ENCODE results near the gene TWIST2.

The TWIST2 gene

GRCh38 chr2:238911376-238912227 lies 63.7 kb downstream of the TWIST2 start:
- FAIRE-seq: no peak
- TF ChIP-seq PAX5 (IDR thresholded peaks at IDR 0.05; ENCODE audit: insufficient read depth, low read length, severe bottlenecking) (no peak), POU2F2 (IDR thresholded peaks at IDR 0.05; ENCODE audit: low read depth, low read length) (no peak), POLR2A (IDR thresholded peaks at IDR 0.05; ENCODE audit: low read depth, low read length) (no peak), TAF1 (IDR thresholded peaks at IDR 0.05; ENCODE audit: low read depth, low read length) (no peak), SPI1 (IDR thresholded peaks at IDR 0.05; ENCODE audit: low read depth, low read length) (no peak), POLR2AphosphoS5 (IDR thresholded peaks at IDR 0.05; ENCODE audit: low read depth, low read length) (no peak)
- no peak for DNase-seq (ENCODE audit: insufficient read length, low spot score)

- TF ChIP-seq SPI1 (IDR thresholded peaks at IDR 0.05; ENCODE audit: low read depth, low read length) (no peak), POLR2A (IDR thresholded peaks at IDR 0.05; ENCODE audit: low read depth, low read length) (no peak), POLR2AphosphoS5 (IDR thresholded peaks at IDR 0.05; ENCODE audit: low read depth, low read length) (no peak), PAX5 (IDR thresholded peaks at IDR 0.05; ENCODE audit: insufficient read depth, low read length, severe bottlenecking) (no peak), TAF1 (IDR thresholded peaks at IDR 0.05; ENCODE audit: low read depth, low read length) (no peak), POU2F2 (IDR thresholded peaks at IDR 0.05; ENCODE audit: low read depth, low read length) (no peak)
- no peak for FAIRE-seq
- no peak for DNase-seq (ENCODE audit: insufficient read length, low spot score)
Measured at GRCh38 chr2:238912228-238912915, 64.5 kb downstream of the TWIST2 start.

- DNase-seq (ENCODE audit: insufficient read length, low spot score) (no peak), FAIRE-seq (no peak)
- TF ChIP-seq PAX5 (IDR thresholded peaks at IDR 0.05; ENCODE audit: insufficient read depth, low read length, severe bottlenecking) (no peak), POLR2AphosphoS5 (IDR thresholded peaks at IDR 0.05; ENCODE audit: low read depth, low read length) (no peak), POLR2A (IDR thresholded peaks at IDR 0.05; ENCODE audit: low read depth, low read length) (no peak), TAF1 (IDR thresholded peaks at IDR 0.05; ENCODE audit: low read depth, low read length) (no peak), SPI1 (IDR thresholded peaks at IDR 0.05; ENCODE audit: low read depth, low read length) (no peak), POU2F2 (IDR thresholded peaks at IDR 0.05; ENCODE audit: low read depth, low read length) (no peak)
Measured at GRCh38 chr2:238912916-238913875, 65.3 kb downstream of the TWIST2 start.

GRCh38 chr2:238913931-238914647 lies 66.2 kb downstream of the TWIST2 start:
- FAIRE-seq (no peak), DNase-seq (ENCODE audit: insufficient read length, low spot score) (no peak)
- no peak for TF ChIP-seq POLR2AphosphoS5 (IDR thresholded peaks at IDR 0.05; ENCODE audit: low read depth, low read length)
- TF ChIP-seq PAX5 (IDR thresholded peaks at IDR 0.05; ENCODE audit: insufficient read depth, low read length, severe bottlenecking): no peak
- no peak for TF ChIP-seq POLR2A (IDR thresholded peaks at IDR 0.05; ENCODE audit: low read depth, low read length)
- TF ChIP-seq POU2F2 (IDR thresholded peaks at IDR 0.05; ENCODE audit: low read depth, low read length): no peak
- TF ChIP-seq TAF1 (IDR thresholded peaks at IDR 0.05; ENCODE audit: low read depth, low read length): no peak
- no peak for TF ChIP-seq SPI1 (IDR thresholded peaks at IDR 0.05; ENCODE audit: low read depth, low read length)

- DNase-seq (ENCODE audit: insufficient read length, low spot score) (no peak), FAIRE-seq (no peak)
- TF ChIP-seq POLR2AphosphoS5 (IDR thresholded peaks at IDR 0.05; ENCODE audit: low read depth, low read length) (no peak), POLR2A (IDR thresholded peaks at IDR 0.05; ENCODE audit: low read depth, low read length) (no peak), POU2F2 (IDR thresholded peaks at IDR 0.05; ENCODE audit: low read depth, low read length) (no peak), TAF1 (IDR thresholded peaks at IDR 0.05; ENCODE audit: low read depth, low read length) (no peak), SPI1 (IDR thresholded peaks at IDR 0.05; ENCODE audit: low read depth, low read length) (no peak), PAX5 (IDR thresholded peaks at IDR 0.05; ENCODE audit: insufficient read depth, low read length, severe bottlenecking) (no peak)
Measured at GRCh38 chr2:238914648-238915015, 66.7 kb downstream of the TWIST2 start.

- FAIRE-seq: no peak
- DNase-seq (ENCODE audit: insufficient read length, low spot score): no peak
- TF ChIP-seq SPI1 (IDR thresholded peaks at IDR 0.05; ENCODE audit: low read depth, low read length): no peak
- no peak for TF ChIP-seq POLR2AphosphoS5 (IDR thresholded peaks at IDR 0.05; ENCODE audit: low read depth, low read length)
- no peak for TF ChIP-seq POLR2A (IDR thresholded peaks at IDR 0.05; ENCODE audit: low read depth, low read length)
Measured at GRCh38 chr2:238915196-238915595, 67.3 kb downstream of the TWIST2 start.

GRCh38 chr2:238915596-238915995 lies 67.7 kb downstream of the TWIST2 start:
- no peak for TF ChIP-seq POLR2A (IDR thresholded peaks at IDR 0.05; ENCODE audit: low read depth, low read length)
- no peak for TF ChIP-seq TAF1 (IDR thresholded peaks at IDR 0.05; ENCODE audit: low read depth, low read length)
- no peak for TF ChIP-seq POU2F2 (IDR thresholded peaks at IDR 0.05; ENCODE audit: low read depth, low read length)
- no peak for TF ChIP-seq SPI1 (IDR thresholded peaks at IDR 0.05; ENCODE audit: low read depth, low read length)
- TF ChIP-seq PAX5 (IDR thresholded peaks at IDR 0.05; ENCODE audit: insufficient read depth, low read length, severe bottlenecking): no peak
- no peak for TF ChIP-seq POLR2AphosphoS5 (IDR thresholded peaks at IDR 0.05; ENCODE audit: low read depth, low read length)
- FAIRE-seq (no peak), DNase-seq (ENCODE audit: insufficient read length, low spot score) (no peak)

- FAIRE-seq (no peak), DNase-seq (ENCODE audit: insufficient read length, low spot score) (no peak)
- TF ChIP-seq PAX5 (IDR thresholded peaks at IDR 0.05; ENCODE audit: insufficient read depth, low read length, severe bottlenecking) (no peak), POLR2AphosphoS5 (IDR thresholded peaks at IDR 0.05; ENCODE audit: low read depth, low read length) (no peak), TAF1 (IDR thresholded peaks at IDR 0.05; ENCODE audit: low read depth, low read length) (no peak), POU2F2 (IDR thresholded peaks at IDR 0.05; ENCODE audit: low read depth, low read length) (no peak), SPI1 (IDR thresholded peaks at IDR 0.05; ENCODE audit: low read depth, low read length) (no peak), POLR2A (IDR thresholded peaks at IDR 0.05; ENCODE audit: low read depth, low read length) (no peak)
Measured at GRCh38 chr2:238916176-238916874, 68.4 kb downstream of the TWIST2 start.

Data from GM12891 (cell line).